ENCODE results near the gene FKBP6. TPM values are rescaled to one million over a fixed set of nuclear protein-coding genes. Genes with fewer than 3 reads are reported as not detected.
"Not testable (repeated sequence)": the region's sequence is repeated elsewhere in the genome, so short reads cannot be mapped to it uniquely, and the experiment has no call there.

Gene FKBP6
- total RNA-seq, 1 donor from 2014 or later: not detected

DNA sequence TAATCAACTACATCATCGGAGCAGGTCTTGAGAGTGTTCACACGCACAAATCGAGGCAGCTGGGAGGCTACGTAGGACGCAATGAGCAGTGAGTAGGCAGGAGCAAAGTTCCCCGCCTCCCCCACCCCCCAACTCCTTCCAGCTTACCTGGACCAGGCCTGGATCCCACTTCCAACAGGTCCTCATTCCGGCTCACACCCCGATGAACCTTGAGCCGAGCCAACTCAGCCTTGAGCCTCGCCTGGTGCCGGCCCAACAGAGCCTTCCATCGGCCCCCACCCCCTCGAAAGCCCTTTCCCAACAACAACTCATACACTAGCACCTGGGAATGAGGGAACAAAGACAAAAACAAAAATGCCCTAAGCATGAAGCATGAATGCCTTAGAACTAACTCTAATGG is 20.5 kb upstream of the FKBP6 start:
- DNase-seq (ENCODE audit: extremely low spot score, unreplicated experiment): no peak
- peaks cover 13% of the 10 kb centered on the region for H3K4me1 Mint-ChIP-seq (ENCODE audit: unreplicated experiment)
- peak overlapping the region; percentile 96 for H3K4me3 Mint-ChIP-seq
- no peaks in the 10 kb centered on the region for H3K27me3 Mint-ChIP-seq
- H3K27ac Mint-ChIP-seq: no peak overlapping the region
- H3K9me3 Mint-ChIP-seq: no peaks in the 10 kb centered on the region
- TF ChIP-seq, protein P1, sequence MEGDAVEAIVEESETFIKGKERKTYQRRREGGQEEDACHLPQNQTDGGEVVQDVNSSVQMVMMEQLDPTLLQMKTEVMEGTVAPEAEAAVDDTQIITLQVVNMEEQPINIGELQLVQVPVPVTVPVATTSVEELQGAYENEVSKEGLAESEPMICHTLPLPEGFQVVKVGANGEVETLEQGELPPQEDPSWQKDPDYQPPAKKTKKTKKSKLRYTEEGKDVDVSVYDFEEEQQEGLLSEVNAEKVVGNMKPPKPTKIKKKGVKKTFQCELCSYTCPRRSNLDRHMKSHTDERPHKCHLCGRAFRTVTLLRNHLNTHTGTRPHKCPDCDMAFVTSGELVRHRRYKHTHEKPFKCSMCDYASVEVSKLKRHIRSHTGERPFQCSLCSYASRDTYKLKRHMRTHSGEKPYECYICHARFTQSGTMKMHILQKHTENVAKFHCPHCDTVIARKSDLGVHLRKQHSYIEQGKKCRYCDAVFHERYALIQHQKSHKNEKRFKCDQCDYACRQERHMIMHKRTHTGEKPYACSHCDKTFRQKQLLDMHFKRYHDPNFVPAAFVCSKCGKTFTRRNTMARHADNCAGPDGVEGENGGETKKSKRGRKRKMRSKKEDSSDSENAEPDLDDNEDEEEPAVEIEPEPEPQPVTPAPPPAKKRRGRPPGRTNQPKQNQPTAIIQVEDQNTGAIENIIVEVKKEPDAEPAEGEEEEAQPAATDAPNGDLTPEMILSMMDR (conservative IDR thresholded peaks at IDR 0.05): no peak
- H3K36me3 Mint-ChIP-seq: peaks cover 4% of the 10 kb centered on the region

- H3K27ac Mint-ChIP-seq: peak overlapping the region; percentile 79
- no peaks in the 10 kb centered on the region for H3K9me3 Mint-ChIP-seq
- peak overlapping the region; percentile 96 for H3K4me3 Mint-ChIP-seq
Measured at GRCh38 chr7:73308074-73308664, 19.8 kb upstream of the FKBP6 start.

GRCh38 chr7:73308665-73309214 is 19.2 kb upstream of the FKBP6 start, which contains the start of gene NSUN5:
Gene NSUN5 (minus strand): TSS chr7:73308826. CDS start chr7:73308790, 36 bp downstream.
- H3K4me1 Mint-ChIP-seq (ENCODE audit: unreplicated experiment): peaks cover 13% of the 10 kb centered on the region
- peak within 1 kb of the TSS; percentile 79 for H3K27ac Mint-ChIP-seq

More at GRCh38 chr7:73308074-73308664, 19.8 kb upstream of the FKBP6 start:
- Mint-ChIP-seq H3K4me1 (ENCODE audit: unreplicated experiment) (peaks cover 13% of the 10 kb centered on the region), H3K36me3 (peaks cover 4% of the 10 kb centered on the region), H3K27me3 (no peaks in the 10 kb centered on the region)
- no peak for DNase-seq (ENCODE audit: extremely low spot score, unreplicated experiment)
- TF ChIP-seq, protein P1 (conservative IDR thresholded peaks at IDR 0.05): no peak

DNA sequence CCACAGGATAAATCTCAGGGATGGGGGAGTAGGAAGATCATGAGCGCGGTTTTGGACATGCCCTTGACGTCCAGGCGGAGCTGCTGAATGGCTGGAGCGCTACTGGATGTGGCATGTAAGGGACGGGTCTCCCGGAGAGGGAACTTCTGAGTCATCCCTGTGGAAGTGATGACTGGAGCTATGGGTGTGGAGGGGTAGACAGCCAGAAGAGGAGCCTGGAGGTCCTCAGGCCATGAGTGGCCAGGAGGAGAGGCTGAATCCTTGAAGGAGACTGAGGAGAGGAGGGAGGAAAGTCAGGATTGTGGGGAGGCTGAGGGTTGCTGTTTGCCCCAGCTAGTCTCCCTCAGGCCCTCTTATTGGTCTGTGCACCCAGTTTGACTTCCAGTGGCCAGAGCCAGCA is 16.5 kb upstream of the FKBP6 start:
- H3K27ac Mint-ChIP-seq, H3K4me3 Mint-ChIP-seq, H3K36me3 Mint-ChIP-seq: not testable (repeated sequence)

More at GRCh38 chr7:73308665-73309214, 19.2 kb upstream of the FKBP6 start, which contains the start of gene NSUN5:
- Mint-ChIP-seq H3K9me3 (no peaks in the 10 kb centered on the region), H3K27me3 (no peaks in the 10 kb centered on the region), H3K36me3 (peaks cover 4% of the 10 kb centered on the region), H3K4me3 (peak within 1 kb of the TSS; percentile 96)
- DNase-seq (ENCODE audit: extremely low spot score, unreplicated experiment): peak; percentile 84
- TF ChIP-seq, protein P1 (conservative IDR thresholded peaks at IDR 0.05): no peak

DNA sequence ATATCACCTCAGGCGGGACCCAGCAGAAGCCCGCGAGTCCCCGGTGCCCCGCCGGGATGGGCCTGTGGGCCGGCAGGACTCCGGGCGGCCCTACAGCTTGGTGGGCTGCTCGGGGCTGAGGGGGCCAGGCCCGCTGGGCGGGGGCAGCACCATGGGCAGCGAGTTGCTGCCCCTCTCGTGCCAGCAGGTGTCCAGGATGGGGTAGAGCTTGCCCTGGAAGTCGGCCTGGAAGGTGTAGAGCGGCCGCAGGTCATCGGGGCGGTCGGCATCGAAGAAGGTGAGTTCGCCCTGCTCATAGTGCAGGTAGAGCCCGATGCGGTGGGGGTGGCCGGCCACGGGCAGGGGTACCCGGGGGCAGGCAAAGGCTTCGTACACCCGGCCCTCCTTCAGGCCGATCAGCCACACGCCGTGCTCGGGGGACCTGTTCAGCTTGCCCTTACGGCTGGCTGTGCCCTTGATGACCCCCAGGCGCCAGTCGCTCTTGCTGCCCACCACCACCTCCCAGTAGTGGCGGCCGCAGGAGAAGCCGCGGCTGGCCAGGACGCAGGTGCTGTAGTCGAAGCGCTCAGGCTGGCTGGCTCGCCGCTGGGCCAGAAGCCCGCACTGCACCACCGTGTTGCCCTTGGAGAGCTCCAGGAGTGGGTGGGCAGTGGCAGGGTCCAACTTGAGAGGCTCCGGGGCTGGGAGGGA is 15.0 kb upstream of the FKBP6 start:
- DNase-seq (ENCODE audit: extremely low spot score, unreplicated experiment): no peak
- no peak overlapping the region for H3K27ac Mint-ChIP-seq
- H3K9me3 Mint-ChIP-seq: no peaks in the 10 kb centered on the region
- H3K4me1 Mint-ChIP-seq (ENCODE audit: unreplicated experiment): peaks cover 3% of the 10 kb centered on the region
- TF ChIP-seq, protein P1 (conservative IDR thresholded peaks at IDR 0.05): no peak
- no peaks in the 10 kb centered on the region for H3K36me3 Mint-ChIP-seq
- H3K27me3 Mint-ChIP-seq: no peaks in the 10 kb centered on the region
- no peak overlapping the region for H3K4me3 Mint-ChIP-seq

More for the DNA sequence above, 16.5 kb upstream of the FKBP6 start:
- DNase-seq (ENCODE audit: extremely low spot score, unreplicated experiment); H3K9me3 Mint-ChIP-seq; H3K27me3 Mint-ChIP-seq: not testable (repeated sequence)
- H3K4me1 Mint-ChIP-seq (ENCODE audit: unreplicated experiment): peaks cover 13% of the 10 kb centered on the region

DNA sequence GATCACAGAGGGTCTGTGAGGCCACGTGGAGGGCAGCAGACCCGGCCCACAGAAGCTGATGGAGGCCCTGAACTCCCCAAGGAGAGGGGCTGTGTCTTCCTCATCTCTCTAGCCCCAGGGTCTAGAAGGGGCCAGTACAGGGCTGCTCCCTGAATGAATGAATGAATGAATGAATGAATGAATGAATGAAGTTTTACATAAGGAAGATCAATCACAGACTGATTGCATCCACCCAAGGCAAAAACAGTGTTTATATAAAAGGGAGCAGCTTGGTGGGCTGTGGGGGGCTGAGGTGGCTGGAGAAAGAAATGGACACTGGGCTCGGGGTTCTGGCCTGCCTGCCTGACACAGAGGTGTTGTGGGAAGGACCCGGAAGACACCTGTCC is 14.4 kb upstream of the FKBP6 start:
- Mint-ChIP-seq H3K27me3 (no peaks in the 10 kb centered on the region), H3K27ac (no peak overlapping the region), H3K9me3 (no peaks in the 10 kb centered on the region), H3K4me1 (ENCODE audit: unreplicated experiment) (no peaks in the 10 kb centered on the region), H3K36me3 (no peaks in the 10 kb centered on the region), H3K4me3 (no peak overlapping the region)
- TF ChIP-seq, protein P1 (conservative IDR thresholded peaks at IDR 0.05): no peak
- DNase-seq (ENCODE audit: extremely low spot score, unreplicated experiment): no peak
